Testis (tissue), 3 donors: ENCODE measurements around the gene UBE2R2. TPM values are rescaled to one million over a fixed set of nuclear protein-coding genes. Genes with fewer than 3 reads are reported as not detected.
"Not testable (repeated sequence)": the region's sequence is repeated elsewhere in the genome, so short reads cannot be mapped to it uniquely, and the experiment has no call there.

ENCODE experiments used
- DNase-seq: peaks from one replicate; pipeline ENCODE4 v3.0.0-alpha.2; 2019
- H3K27ac ChIP-seq, 2 donors: fragments of 200-600 bp; sonication (generic); one replicate each; pipeline ENCODE4 v1.5.1; 2019
- H3K27me3 ChIP-seq: fragments of 200-600 bp; sonication (generic); one replicate; pipeline ENCODE4 v1.5.1; 2019
- H3K36me3 ChIP-seq: fragments of 200-600 bp; sonication (generic); one replicate; pipeline ENCODE4 v1.5.1; 2017; ENCODE audit warnings: low read depth; ENCODE audit errors: missing control alignments
- H3K4me1 ChIP-seq: fragments of 200-600 bp; sonication (generic); one replicate; pipeline ENCODE4 v1.5.1; 2019
- H3K4me3 ChIP-seq, 2 donors: fragments of 200-600 bp; sonication (generic); one replicate each; pipeline ENCODE4 v1.5.1; 2017 to 2019
- H3K9me3 ChIP-seq: fragments of 200-600 bp; sonication (generic); one replicate; pipeline ENCODE4 v1.5.1; 2017
- CTCF ChIP-seq, 3 experiments: fragments of 450-650 bp in 2 of 3; fragments of 200-600 bp in 1 of 3; sonication (generic) in 1 of 3; IDR thresholded peaks; one replicate each; pipeline ENCODE4 v1.5.1; 2016 to 2019; ENCODE audit warnings: antibody characterized with exemption in 3 of 3, mild to moderate bottlenecking in 2 of 3, moderate library complexity in 1 of 3
- POLR2A ChIP-seq: fragments of 450-650 bp; IDR thresholded peaks from one replicate; pipeline ENCODE4 v1.6.1; 2017; ENCODE audit warnings: antibody characterized with exemption, mild to moderate bottlenecking, moderate library complexity
- WGBS, 2 donors: methylation state at CpG; one replicate each; pipeline ENCODE4 v1.1.5; 2018; 5-methylcytosine and 5-hydroxymethylcytosine counted together
- intact Hi-C: fragments of 100-400 bp; cut with DNase I; formaldehyde crosslinking; loops from one replicate; pipeline ENCODE4 v1.15.1; 2023; ENCODE audit warnings: low total_unique reads
- polyA plus RNA-seq: library from polyadenylated mRNA; stranded (reverse); fragments of 350-450 nt; fragmentation: Illumina TruSeq; extraction: RNeasy Lipid Tissue Mini Kit (QIAGEN cat#74804); gene quantifications from one replicate; pipeline ENCODE4 v1.2.3, GENCODE V29; 2014; ENCODE audit warnings: low read depth, low replicate concordance; ENCODE audit not compliant: insufficient read depth
- total RNA-seq, 2 donors: library from RNA; depleted of rRNA; stranded (reverse); fragments of >200 nt; gene quantifications; one replicate each; pipeline ENCODE4 v1.2.3, GENCODE V29; 2016

UBE2R2 gene
- total and polyA plus RNA-seq, 3 donors from 2014 or later: 50.2 to 85.7 (median 72.6) TPM

- Histone ChIP-seq H3K36me3 (no peaks in the 10 kb centered on the region), H3K4me1 (peaks cover 42% of the 10 kb centered on the region), H3K4me3 (peak overlapping the region; percentile 92 to 96), H3K27me3 (no peaks in the 10 kb centered on the region), H3K9me3 (no peaks in the 10 kb centered on the region), H3K27ac (peak overlapping the region; percentile 99 to 100)
- 0 to 1% methylated on average over 9 to 18 of the region's 18 CpGs for WGBS, 2 donors
- intact Hi-C loops: no loop called here
- TF ChIP-seq CTCF (IDR thresholded peaks at IDR 0.05): peak in 1 of 3 experiments; percentile 4
- TF ChIP-seq POLR2A: no peak
- DNase-seq: peak; percentile 23
Measured at GRCh38 chr9:33818167-33818846, 1.3 kb downstream of the UBE2R2 start.

- TF ChIP-seq CTCF (IDR thresholded peaks at IDR 0.05) (no peak), POLR2A (no peak)
- 8 to 15% methylated on average over 4 of the region's 4 CpGs for WGBS, 2 donors
- Histone ChIP-seq H3K27me3 (no peaks in the 10 kb centered on the region), H3K4me3 (peak overlapping the region; percentile 92 to 96), H3K27ac (peak overlapping the region; percentile 99 to 100), H3K9me3 (no peaks in the 10 kb centered on the region), H3K36me3 (no peaks in the 10 kb centered on the region), H3K4me1 (peaks cover 37% of the 10 kb centered on the region)
- intact Hi-C loops: no loop called here
- DNase-seq: no peak
Measured at GRCh38 chr9:33818847-33819500, 2.0 kb downstream of the UBE2R2 start.

DNA sequence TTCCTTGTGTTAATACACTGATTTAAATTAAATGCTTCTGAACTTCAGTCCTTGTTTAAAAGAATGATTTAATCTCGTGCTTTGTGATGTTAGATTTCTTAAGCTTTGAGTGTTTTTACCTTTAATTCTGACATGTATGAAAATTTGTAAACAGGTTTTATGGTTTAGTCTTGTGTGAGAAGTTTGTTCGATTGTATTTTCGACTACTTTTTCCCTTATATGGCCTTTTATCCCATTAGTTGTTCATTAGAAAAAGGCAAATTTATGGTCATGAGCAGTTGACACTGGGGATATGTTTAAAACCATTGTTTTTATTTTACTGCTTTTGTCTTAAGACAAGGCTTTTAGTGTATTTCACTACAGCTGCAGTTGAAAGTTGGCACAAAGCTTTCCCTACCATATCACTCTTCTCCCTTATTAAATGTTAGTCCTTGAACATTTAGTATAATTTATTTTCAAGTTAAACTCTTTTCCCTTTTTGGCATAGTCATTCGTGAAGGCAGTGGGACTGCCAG lies 3.3 kb downstream of the UBE2R2 start:
- 34 to 42% methylated on average over 4 of the region's 4 CpGs for WGBS, 2 donors
- no peaks in the 10 kb centered on the region for H3K36me3 ChIP-seq
- no peak overlapping the region for H3K4me3 ChIP-seq
- H3K9me3 ChIP-seq: no peaks in the 10 kb centered on the region
- no peak for DNase-seq
- TF ChIP-seq POLR2A (no peak), CTCF (IDR thresholded peaks at IDR 0.05) (no peak)
- H3K4me1 ChIP-seq: peaks cover 32% of the 10 kb centered on the region
- H3K27me3 ChIP-seq: no peaks in the 10 kb centered on the region
- intact Hi-C loops: no loop called here
- H3K27ac ChIP-seq: peak overlapping the region; percentile 66 to 100

- Histone ChIP-seq H3K36me3 (no peaks in the 10 kb centered on the region), H3K4me3 (no peak overlapping the region), H3K9me3 (no peaks in the 10 kb centered on the region), H3K27me3 (no peaks in the 10 kb centered on the region), H3K27ac (no peak overlapping the region), H3K4me1 (peaks cover 25% of the 10 kb centered on the region)
- DNase-seq: no peak
- intact Hi-C loops: no loop called here
- no peak for TF ChIP-seq CTCF (IDR thresholded peaks at IDR 0.05)
- no peak for TF ChIP-seq POLR2A
- WGBS, 2 donors: 47 to 51% methylated on average over 3 of the region's 3 CpGs
Measured at GRCh38 chr9:33823801-33824200, 6.8 kb downstream of the UBE2R2 start.

DNA sequence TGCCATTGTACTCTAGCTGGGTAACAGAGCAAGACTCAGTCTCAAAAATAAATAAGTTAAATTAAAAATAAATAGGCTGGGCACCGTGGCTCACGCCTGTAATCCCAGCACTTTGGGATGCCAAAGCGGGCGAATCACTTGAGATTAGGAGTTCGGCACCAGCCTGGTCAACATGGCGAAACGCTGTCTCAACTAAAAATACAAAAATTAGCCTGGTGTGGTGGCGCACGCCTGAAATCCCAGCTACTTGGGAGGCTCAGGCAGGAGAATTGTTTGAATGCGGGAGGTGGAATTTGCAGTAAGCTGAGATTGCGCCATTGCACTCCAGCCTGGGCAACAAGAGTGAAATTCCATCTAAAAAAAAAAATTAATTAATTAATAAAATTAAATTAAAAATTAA lies 10.3 kb downstream of the UBE2R2 start:
- intact Hi-C loops, H3K9me3 ChIP-seq, H3K27ac ChIP-seq, H3K27me3 ChIP-seq, H3K4me1 ChIP-seq, H3K4me3 ChIP-seq, DNase-seq, H3K36me3 ChIP-seq: not testable (repeated sequence)
- WGBS, 2 donors: 97% methylated on average over 11 of the region's 11 CpGs

DNA sequence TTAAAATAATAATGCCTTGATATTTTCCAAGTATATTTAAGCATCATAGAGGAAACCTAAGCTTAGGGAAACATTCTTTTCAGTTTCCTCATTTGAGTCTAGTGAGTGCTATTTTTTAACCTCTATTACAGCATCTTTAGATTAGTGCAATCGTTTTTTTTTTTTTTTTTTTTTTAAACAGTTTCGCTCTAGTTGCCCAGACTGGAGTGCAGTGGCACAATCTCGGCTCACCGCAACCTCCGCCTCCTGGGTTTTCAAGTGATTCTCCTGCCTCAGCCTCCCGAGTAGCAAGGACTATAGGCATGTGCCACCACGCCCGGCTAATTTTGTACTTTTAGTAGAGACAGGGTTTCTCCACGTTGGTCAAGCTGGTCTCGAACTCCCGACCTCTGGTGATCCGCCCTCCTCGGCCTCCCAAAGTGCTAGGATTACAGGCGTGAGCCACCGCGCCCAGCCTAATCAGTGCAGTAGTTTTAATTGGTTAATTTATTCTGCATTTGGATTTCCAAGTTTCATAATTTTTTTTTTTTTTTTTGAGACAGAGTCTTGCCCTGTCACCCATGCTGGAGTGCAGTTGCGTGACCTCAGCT lies 12.8 kb downstream of the UBE2R2 start:
- H3K4me3 ChIP-seq, H3K9me3 ChIP-seq, H3K27me3 ChIP-seq, DNase-seq, H3K36me3 ChIP-seq, intact Hi-C loops, H3K4me1 ChIP-seq, H3K27ac ChIP-seq: not testable (repeated sequence)
- WGBS, 2 donors: 90 to 96% methylated on average over 17 of the region's 17 CpGs
